HCT116 (cell line): ENCODE measurements around the gene BSG. TPM values are rescaled to one million over a fixed set of nuclear protein-coding genes. Genes with fewer than 3 reads are reported as not detected.

Experiments
- ATAC-seq: fragments of 200-7000 bp; cut with Tn5 transposase; 2 replicates; pipeline ENCODE4 v1.9.1; 2020; ENCODE audit warnings: mild to moderate bottlenecking, moderate library complexity
- BruUV-seq: library from RNA; stranded (reverse); fragments of 400-500 nt; replicated peaks from 2 replicates; lab custom pipeline; 2021; lab: Mats Ljungman, UMichigan
- CTCF ChIA-PET: fragments of 300-600 bp; sonication (Branson Sonifier 250); formaldehyde crosslinking; loops from one replicate; lab custom pipeline; 2021; ENCODE audit warnings: antibody characterized with exemption; lab: Charles Lee
- POLR2A ChIA-PET: fragments of 300-600, 350-600 bp; sonication (Branson Sonifier 250); formaldehyde crosslinking; loops from one replicate; lab custom pipeline; 2021; ENCODE audit warnings: antibody characterized with exemption; lab: Charles Lee
- RAD21 ChIA-PET, 2 experiments: fragments of 300-600 bp; sonication (Branson Sonifier 250); formaldehyde crosslinking; loops; one replicate each; lab custom pipeline; 2023; ENCODE audit warnings: low total read pairs in 2 of 2; ENCODE audit not compliant: uncharacterized antibody in 2 of 2, unreplicated experiment in 2 of 2, low non-redundant PET in 1 of 2; lab: Charles Lee
- DNase-seq: peaks from one replicate; pipeline ENCODE4 v3.0.0-alpha.2; 2010; ENCODE audit warnings: low read depth, low spot score
- H2AFZ ChIP-seq: fragments of 200-600 bp; shearing (Covaris generic), sonication (generic); 2 replicates; pipeline ENCODE4 v1.6.1; 2017; ENCODE audit warnings: low read depth, mixed run types, mixed read lengths, antibody characterized with exemption, low read length; ENCODE audit not compliant: poor library complexity, severe bottlenecking
- H3K27ac ChIP-seq: 2 replicates; pipeline ENCODE4 v1.5.1; 2012; ENCODE audit warnings: low read depth, low read length
- H3K27me3 ChIP-seq: fragments of 200-600 bp; sonication (generic); 2 replicates; pipeline ENCODE4 v1.6.1; 2016; ENCODE audit warnings: mixed run types, low read length, mixed read lengths; ENCODE audit not compliant: insufficient read depth
- H3K36me3 ChIP-seq, 2 experiments: fragments of 200-500 bp in 1 of 2; fragments of 200-600 bp in 1 of 2; sonication (Bioruptor generic) in 1 of 2; sonication (generic) in 1 of 2; 2 replicates each; pipeline versions ENCODE4 v1.5.1 to v1.6.1; 2014 to 2016; ENCODE audit warnings: low read length in 2 of 2, inconsistent platforms in 1 of 2, mixed read lengths in 1 of 2, mixed run types in 1 of 2; ENCODE audit not compliant: insufficient read depth in 2 of 2, control insufficient read depth in 1 of 2
- H3K4me1 ChIP-seq, 2 experiments: fragments of 200-600 bp in 1 of 2; sonication (generic) in 1 of 2; 2 replicates each; pipeline versions ENCODE4 v1.5.1 to v1.6.1; 2012 to 2017; ENCODE audit warnings: low read length in 2 of 2, inconsistent platforms in 1 of 2, mild to moderate bottlenecking in 1 of 2, mixed read lengths in 1 of 2, mixed run types in 1 of 2, moderate library complexity in 1 of 2; ENCODE audit not compliant: insufficient read depth in 2 of 2, control insufficient read depth in 1 of 2
- H3K4me2 ChIP-seq: fragments of 200-600 bp; sonication (generic); 2 replicates; pipeline ENCODE4 v1.6.1; 2017; ENCODE audit warnings: mixed run types, low read length, mixed read lengths
- H3K4me3 ChIP-seq, 2 experiments: fragments of 200-600 bp in 1 of 2; sonication (generic) in 1 of 2; replicated peaks in 1 of 2; 2 replicates each; pipeline ENCODE4 v1.5.1; 2011 to 2016; ENCODE audit warnings: low read length in 2 of 2, control low read depth in 1 of 2, low read depth in 1 of 2, mild to moderate bottlenecking in 1 of 2, mixed read lengths in 1 of 2, mixed run types in 1 of 2
- H3K79me2 ChIP-seq: fragments of 200-600 bp; sonication (generic); 2 replicates; pipeline ENCODE4 v1.6.1; 2017; ENCODE audit warnings: mild to moderate bottlenecking, mixed run types, low read length, moderate library complexity, mixed read lengths; ENCODE audit not compliant: insufficient read depth
- H3K9ac ChIP-seq: fragments of 200-600 bp; sonication (generic); 2 replicates; pipeline ENCODE4 v1.6.1; 2016; ENCODE audit warnings: low read length, mixed read lengths
- H3K9me2 ChIP-seq: fragments of 200-600 bp; sonication (generic), shearing (Covaris generic); 2 replicates; pipeline ENCODE4 v1.6.1; 2017; ENCODE audit warnings: mixed run types, mild to moderate bottlenecking, moderate library complexity; ENCODE audit not compliant: insufficient read depth
- H3K9me3 ChIP-seq, 2 experiments: fragments of 200-500 bp in 1 of 2; fragments of 200-600 bp in 1 of 2; sonication (Bioruptor generic) in 1 of 2; sonication (generic) in 1 of 2; 2 replicates each; pipeline ENCODE4 v1.6.1; 2014 to 2017; ENCODE audit warnings: low read length in 2 of 2, mixed read lengths in 2 of 2, inconsistent platforms in 1 of 2, low read depth in 1 of 2, mild to moderate bottlenecking in 1 of 2, mixed run types in 1 of 2, moderate library complexity in 1 of 2; ENCODE audit not compliant: control insufficient read depth in 1 of 2, insufficient read depth in 1 of 2
- H4K20me1 ChIP-seq: fragments of 200-600 bp; sonication (generic), shearing (Covaris generic); 2 replicates; pipeline ENCODE4 v1.6.1; 2017; ENCODE audit warnings: mixed run types, mild to moderate bottlenecking, moderate library complexity; ENCODE audit not compliant: insufficient read depth
- CEBPB ChIP-seq: IDR thresholded peaks from 2 replicates; pipeline ENCODE4 v1.6.1; 2012; ENCODE audit warnings: low read depth
- ELF1 ChIP-seq: IDR thresholded peaks from 2 replicates; pipeline ENCODE4 v1.6.1; 2012; ENCODE audit warnings: low read depth, borderline replicate concordance
- EZH2 ChIP-seq: fragments of 200-600 bp; sonication (generic); IDR thresholded peaks from 2 replicates; pipeline ENCODE4 v1.6.1; 2017; ENCODE audit warnings: antibody characterized with exemption, mixed run types
- MAX ChIP-seq: IDR thresholded peaks from 2 replicates; pipeline ENCODE4 v1.6.1; 2012
- POLR2A ChIP-seq: IDR thresholded peaks from 2 replicates; pipeline ENCODE4 v1.7.0; 2011; ENCODE audit warnings: borderline replicate concordance; ENCODE audit not compliant: insufficient read depth, insufficient read length; ENCODE audit errors: extremely low read depth
- POLR2AphosphoS5 ChIP-seq: IDR thresholded peaks from 2 replicates; pipeline ENCODE4 v1.6.1; 2011; ENCODE audit warnings: mild to moderate bottlenecking, low read depth, low read length, moderate library complexity
- ZBTB33 ChIP-seq: IDR thresholded peaks from 2 replicates; pipeline ENCODE4 v1.6.1; 2011; ENCODE audit warnings: mild to moderate bottlenecking, low read length, moderate library complexity; ENCODE audit not compliant: insufficient replicate concordance; ENCODE audit errors: extremely low read depth
- ZFX ChIP-seq: fragments of 450-650 bp; IDR thresholded peaks from 2 replicates; pipeline ENCODE4 v1.6.1; 2017
- intact Hi-C: fragments of 100-400 bp; cut with micrococcal nuclease; formaldehyde crosslinking; loops from 2 replicates; pipeline ENCODE4 v1.10.0; 2022
- total RNA-seq: library from RNA; stranded (reverse); gene quantifications from one replicate; pipeline ENCODE4 v1.2.1, GENCODE V29; 2021; ENCODE audit not compliant: unreplicated experiment

BSG gene
- total RNA-seq, 1 experiment from 2014 or later, result 603 TPM

- peaks cover 23 to 45% of the 10 kb centered on the region in 2 experiments for H3K4me1 ChIP-seq
- H3K9ac ChIP-seq, result peak overlapping the region; percentile 82
- H3K27ac ChIP-seq, result peak overlapping the region; percentile 96
- ChIA-PET RAD21 (interaction anchor here (0.6 to 0.8 kb wide), 3 partner anchors 20 to 123 kb away, joined by 4 to 5 read pairs (median 4); no protein-coding TSS in a partner anchor), POLR2A (interaction anchor here (0.6 to 1.1 kb wide), 6 partner anchors 10 to 230 kb away, joined by 3 to 4 read pairs (median 4); partner anchors contain the start of gene TPGS1), CTCF (interaction anchor here (1.0 to 3.2 kb wide), 2 partner anchors 20 to 25 kb away, joined by 4 to 23 read pairs; no protein-coding TSS in a partner anchor)
- DNase-seq (peak; percentile 54), ATAC-seq (peak; percentile 79)
- TF ChIP-seq EZH2 (no peak), CEBPB (no peak), ZFX (0 out of 2 replicates have a peak, but pooled peaks have one; percentile 32), POLR2AphosphoS5 (no peak; the same call in 1 of the 2 replicates), ZBTB33 (no peak), POLR2A (peak; percentile 14), ELF1 (no peak), MAX (peak; percentile 77)
- peak overlapping the region; percentile 87 for H3K4me2 ChIP-seq
- no peaks in the 10 kb centered on the region for H3K27me3 ChIP-seq
- H2AFZ ChIP-seq, result no peak overlapping the region
- no peaks in the 10 kb centered on the region for H3K9me2 ChIP-seq
- H4K20me1 ChIP-seq, result peaks cover 9% of the 10 kb centered on the region; the same call in 1 of the 2 replicates
- H3K79me2 ChIP-seq, result peaks cover 43% of the 10 kb centered on the region
- H3K4me3 ChIP-seq, result peak overlapping the region; percentile 74 to 86
- BruUV-seq, result no TSS peak
- no peaks in the 10 kb centered on the region; a peak in 1 of 4 replicates for H3K9me3 ChIP-seq
- peaks cover 6 to 10% of the 10 kb centered on the region in 2 experiments; a peak in 3 of 4 replicates for H3K36me3 ChIP-seq
- intact Hi-C loops, result no loop called here
These were observed 41.2 kb upstream of the BSG start for GRCh38 chr19:531009-531752.
